ENCODE data around the gene KAZN. TPM values are rescaled to one million over a fixed set of nuclear protein-coding genes. Genes with fewer than 3 reads are reported as not detected.

KAZN gene
- total RNA-seq, 1 donor from 2014 or later, result 33.5 TPM

DNA sequence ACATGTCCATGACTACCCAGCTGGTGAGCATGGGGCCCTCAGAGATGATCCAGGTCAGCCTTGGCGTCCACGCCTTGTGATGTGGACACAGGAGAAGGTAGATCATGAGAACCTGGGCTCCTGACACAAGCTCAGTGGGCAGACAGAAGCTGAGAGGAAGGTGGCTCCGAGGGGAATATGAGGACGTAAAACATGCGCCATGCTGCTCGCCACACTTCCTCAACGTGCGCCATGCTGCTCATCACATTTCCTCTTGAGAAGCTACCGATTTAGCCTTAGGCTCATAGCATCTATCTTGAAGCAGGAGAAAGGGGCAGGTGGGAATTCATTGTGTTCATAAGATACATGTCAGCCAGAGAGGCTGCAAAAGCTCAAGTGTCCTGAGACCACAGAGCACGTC, 176.9 kb downstream of the KAZN start:
- Histone ChIP-seq H3K36me3 (no peaks in the 10 kb centered on the region), H3K9me3 (no peaks in the 10 kb centered on the region), H3K27ac (no peak overlapping the region), H3K4me3 (no peak overlapping the region), H3K27me3 (no peaks in the 10 kb centered on the region), H3K4me1 (no peaks in the 10 kb centered on the region)
- intact Hi-C loops (cut with DNase I), result no loop called here
- DNase-seq (no peak), ATAC-seq (no peak)
- TF ChIP-seq, protein P1, sequence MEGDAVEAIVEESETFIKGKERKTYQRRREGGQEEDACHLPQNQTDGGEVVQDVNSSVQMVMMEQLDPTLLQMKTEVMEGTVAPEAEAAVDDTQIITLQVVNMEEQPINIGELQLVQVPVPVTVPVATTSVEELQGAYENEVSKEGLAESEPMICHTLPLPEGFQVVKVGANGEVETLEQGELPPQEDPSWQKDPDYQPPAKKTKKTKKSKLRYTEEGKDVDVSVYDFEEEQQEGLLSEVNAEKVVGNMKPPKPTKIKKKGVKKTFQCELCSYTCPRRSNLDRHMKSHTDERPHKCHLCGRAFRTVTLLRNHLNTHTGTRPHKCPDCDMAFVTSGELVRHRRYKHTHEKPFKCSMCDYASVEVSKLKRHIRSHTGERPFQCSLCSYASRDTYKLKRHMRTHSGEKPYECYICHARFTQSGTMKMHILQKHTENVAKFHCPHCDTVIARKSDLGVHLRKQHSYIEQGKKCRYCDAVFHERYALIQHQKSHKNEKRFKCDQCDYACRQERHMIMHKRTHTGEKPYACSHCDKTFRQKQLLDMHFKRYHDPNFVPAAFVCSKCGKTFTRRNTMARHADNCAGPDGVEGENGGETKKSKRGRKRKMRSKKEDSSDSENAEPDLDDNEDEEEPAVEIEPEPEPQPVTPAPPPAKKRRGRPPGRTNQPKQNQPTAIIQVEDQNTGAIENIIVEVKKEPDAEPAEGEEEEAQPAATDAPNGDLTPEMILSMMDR (IDR thresholded peaks at IDR 0.05), result no peak

DNA sequence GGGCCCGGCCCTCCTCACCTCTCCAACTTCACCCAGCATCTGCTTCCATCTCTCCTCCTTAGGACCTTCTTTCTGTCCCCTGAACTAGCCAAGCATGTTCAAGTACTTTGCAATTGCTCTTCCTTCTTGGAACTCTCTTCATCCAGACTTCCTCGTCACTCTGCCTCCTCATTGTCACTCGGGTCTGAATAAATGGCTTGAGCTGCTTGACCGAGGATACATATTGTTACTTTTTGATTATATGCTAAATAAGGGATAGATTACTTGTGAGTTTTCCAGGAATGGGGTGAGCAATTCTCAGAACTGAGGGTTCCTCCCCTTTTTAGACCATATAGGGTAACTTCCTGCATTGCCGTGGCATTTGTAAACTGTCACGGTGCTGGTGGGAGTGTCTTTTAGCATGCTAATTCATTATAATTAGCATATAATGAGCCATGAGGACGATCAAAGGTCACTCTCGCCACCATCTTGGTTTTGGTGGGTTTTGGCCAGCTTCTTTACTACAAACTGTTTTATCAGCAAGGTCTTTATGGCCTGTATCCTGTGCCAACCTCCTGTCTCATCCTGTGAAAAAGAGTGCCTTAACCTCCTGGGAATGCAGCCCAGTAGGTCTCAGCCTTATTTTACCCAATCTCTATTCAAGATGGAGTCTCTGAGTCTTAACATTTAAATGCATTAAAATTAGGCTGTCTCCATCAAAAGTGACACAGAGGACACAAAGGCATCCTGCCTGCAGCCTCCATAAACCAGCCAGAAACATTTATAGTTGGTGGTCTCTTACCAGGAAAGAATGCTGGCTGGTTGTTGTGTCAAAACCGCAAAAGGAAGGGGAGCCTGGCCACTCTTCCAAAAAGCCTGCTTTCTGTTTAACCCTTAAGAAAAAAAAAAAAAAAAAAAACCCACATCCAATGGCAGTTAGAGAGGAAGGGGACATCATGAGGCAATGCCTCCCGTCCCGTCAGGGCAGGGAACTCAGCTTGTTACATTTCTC, 179.3 kb downstream of the KAZN start:
- TF ChIP-seq, protein P1 (IDR thresholded peaks at IDR 0.05), result no peak
- intact Hi-C loops (cut with DNase I), result no loop called here
- H3K9me3 ChIP-seq, result no peaks in the 10 kb centered on the region

DNA sequence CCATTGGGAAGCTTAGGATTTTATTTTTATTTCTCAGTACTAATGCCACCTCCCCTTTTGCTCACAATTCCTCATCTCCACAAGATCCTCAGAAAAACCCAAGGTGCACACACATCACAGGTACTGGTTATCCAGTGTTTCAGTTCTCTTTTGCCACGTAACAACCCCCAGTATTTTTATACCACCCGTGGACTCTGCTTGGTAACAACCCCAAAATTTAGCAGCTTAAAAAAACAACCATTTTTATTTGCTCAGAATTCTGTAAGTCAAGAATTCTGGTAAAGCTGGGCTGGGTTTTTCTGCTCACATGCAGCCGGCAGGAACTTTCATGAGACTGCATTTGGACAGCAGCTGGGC, 180.0 kb downstream of the KAZN start:
- Histone ChIP-seq H3K9me3 (no peaks in the 10 kb centered on the region), H3K4me1 (no peaks in the 10 kb centered on the region), H3K36me3 (no peaks in the 10 kb centered on the region), H3K4me3 (no peak overlapping the region), H3K27me3 (no peaks in the 10 kb centered on the region), H3K27ac (no peak overlapping the region)
- DNase-seq (no peak), ATAC-seq (no peak)
- TF ChIP-seq, protein P1 (IDR thresholded peaks at IDR 0.05), result no peak
- intact Hi-C loops (cut with DNase I), result no loop called here

More for the DNA sequence above, 179.3 kb downstream of the KAZN start:
- Histone ChIP-seq H3K36me3 (no peaks in the 10 kb centered on the region), H3K4me3 (no peak overlapping the region), H3K27me3 (no peaks in the 10 kb centered on the region), H3K4me1 (no peaks in the 10 kb centered on the region), H3K27ac (no peak overlapping the region)
- ATAC-seq (no peak), DNase-seq (no peak)

DNA sequence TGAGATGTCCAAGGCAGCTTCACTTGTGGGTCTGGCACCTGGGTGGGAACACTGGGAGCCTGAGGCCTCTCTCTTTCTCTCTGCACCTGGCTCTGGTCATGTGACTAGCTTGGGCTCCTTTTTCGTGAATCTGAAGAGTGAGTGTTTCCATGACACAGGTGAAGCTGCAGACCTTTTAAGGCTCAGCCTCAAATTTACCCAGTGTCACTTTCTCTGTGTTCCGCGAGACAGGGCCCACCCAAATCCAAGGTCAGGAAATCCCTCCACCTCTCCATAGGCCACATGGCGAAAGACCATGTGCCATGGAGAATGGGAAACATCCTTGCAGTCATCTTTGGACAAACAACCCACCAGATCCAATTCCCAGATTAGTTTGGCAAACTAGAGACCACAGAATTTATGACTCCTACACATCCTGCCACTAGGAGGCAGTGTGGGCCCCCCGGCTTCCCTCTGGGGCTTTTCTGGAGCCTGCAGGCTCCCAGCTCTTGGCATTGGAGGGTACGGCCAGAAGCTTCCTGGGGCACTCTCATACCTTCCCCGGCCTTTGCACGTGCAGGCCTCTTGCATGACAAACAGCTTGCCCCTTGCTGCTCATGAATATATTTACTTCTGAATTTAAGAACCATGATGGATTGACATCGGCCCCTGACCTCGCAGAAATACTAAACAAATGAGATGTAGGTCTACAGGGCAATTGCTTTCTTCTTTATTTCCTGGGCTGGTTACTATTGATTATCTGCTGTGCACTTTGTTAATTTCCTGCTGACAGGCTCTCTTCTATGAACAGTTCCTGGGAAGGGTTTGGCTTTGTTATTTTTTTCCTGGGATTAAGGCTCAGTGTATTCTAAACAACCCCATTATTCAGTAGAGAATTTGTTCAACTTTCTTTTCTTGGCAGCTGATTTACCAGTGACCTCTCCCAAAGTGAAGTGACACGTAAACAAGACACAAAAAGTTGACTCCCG, 180.7 kb downstream of the KAZN start:
- intact Hi-C loops (cut with DNase I), result no loop called here
- Histone ChIP-seq H3K4me1 (no peaks in the 10 kb centered on the region), H3K27me3 (no peaks in the 10 kb centered on the region), H3K36me3 (no peaks in the 10 kb centered on the region), H3K4me3 (no peak overlapping the region), H3K9me3 (no peaks in the 10 kb centered on the region), H3K27ac (no peak overlapping the region)
- TF ChIP-seq, protein P1 (IDR thresholded peaks at IDR 0.05), result peak; percentile 82
- ATAC-seq, result peak; percentile 78
- DNase-seq, result peak; percentile 69

DNA sequence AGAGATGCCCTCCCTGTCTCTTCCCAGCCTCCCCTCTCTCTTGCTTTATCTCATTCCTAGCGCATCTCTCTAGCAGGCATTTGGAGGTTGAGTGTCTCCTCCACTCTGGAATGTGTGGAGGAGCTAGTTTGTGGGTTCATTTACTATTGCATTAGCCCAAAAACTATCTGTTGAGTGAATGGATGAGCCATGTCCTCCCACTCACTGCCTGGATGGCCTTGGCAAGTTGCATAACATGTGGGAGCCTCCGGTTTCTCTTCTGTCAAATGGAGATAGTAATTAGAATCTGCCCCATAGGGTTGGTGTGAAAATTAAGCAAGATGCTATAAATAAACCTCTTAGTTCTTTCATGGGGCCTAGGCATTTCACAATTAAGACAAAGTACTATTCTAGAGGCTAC, 181.8 kb downstream of the KAZN start:
- Histone ChIP-seq H3K4me1 (no peaks in the 10 kb centered on the region), H3K4me3 (no peak overlapping the region), H3K36me3 (no peaks in the 10 kb centered on the region), H3K27me3 (no peaks in the 10 kb centered on the region), H3K27ac (no peak overlapping the region), H3K9me3 (no peaks in the 10 kb centered on the region)
- DNase-seq (no peak), ATAC-seq (peak; percentile 57)
- intact Hi-C loops (cut with DNase I), result loop anchor here (10.0 kb wide), 1 partner anchor 265 kb away; no protein-coding TSS in a partner anchor
- TF ChIP-seq, protein P1 (IDR thresholded peaks at IDR 0.05), result no peak

Data from upper lobe of right lung (tissue), 1 donor.